ENCODE data around the gene AHI1. TPM values are rescaled to one million over a fixed set of nuclear protein-coding genes. Genes with fewer than 3 reads are reported as not detected.

Gene AHI1
- polyA plus RNA-seq, 1 donor (not counting 4 experiments of a cell fraction or from before 2014, with no cell fraction given): 7.0 TPM

DNA sequence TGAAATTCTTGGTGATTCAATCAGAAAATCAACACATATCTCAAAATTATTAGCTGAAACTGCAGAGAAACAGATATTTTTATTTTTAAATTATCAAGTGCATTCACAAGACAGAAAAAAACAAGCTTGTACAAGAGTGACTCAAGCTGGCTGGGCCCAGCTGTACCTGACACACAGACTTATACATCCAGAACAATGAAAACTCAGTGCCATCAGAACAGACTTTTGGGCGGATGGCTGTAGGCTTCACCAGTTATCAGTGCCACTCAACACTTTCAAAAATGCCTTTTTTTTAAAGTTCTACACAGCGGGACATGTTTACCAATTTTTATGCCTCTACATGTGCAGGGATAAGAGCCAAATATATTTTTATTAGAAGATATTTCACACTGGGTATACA is 213.6 kb downstream of the AHI1 start:
- Histone ChIP-seq H3K4me2 (ENCODE audit: control insufficient read depth, extremely low read depth, insufficient read depth, low read depth, low read length) (no peak overlapping the region), H4K20me1 (ENCODE audit: control insufficient read depth, extremely low read depth, insufficient read depth, low read length) (no peaks in the 10 kb centered on the region), H3K79me2 (ENCODE audit: control insufficient read depth, insufficient read depth, low read length) (no peaks in the 10 kb centered on the region), H3K27me3 (ENCODE audit: control insufficient read depth, extremely low read depth, insufficient read depth, low read length) (no peaks in the 10 kb centered on the region), H3K9ac (ENCODE audit: control insufficient read depth, extremely low read depth, insufficient read depth, low read length) (no peak overlapping the region), H3K36me3 (ENCODE audit: control insufficient read depth in 2 of 2, extremely low read depth in 1 of 2, insufficient read depth in 2 of 2, low read length in 2 of 2) (no peaks in the 10 kb centered on the region), H2AFZ (ENCODE audit: control insufficient read depth, low read length) (no peak overlapping the region), H3K4me1 (ENCODE audit: control insufficient read depth, extremely low read depth, insufficient read depth, low read length) (no peaks in the 10 kb centered on the region), H3K9me3 (ENCODE audit: control insufficient read depth, low read depth, low read length) (no peaks in the 10 kb centered on the region), H3K4me3 (ENCODE audit: control insufficient read depth in 2 of 3, extremely low read depth in 1 of 3, insufficient read depth in 2 of 3, low read depth in 1 of 3, low read length in 3 of 3) (no peak overlapping the region), H3K9me1 (ENCODE audit: control insufficient read depth, extremely low read depth, insufficient read depth, low read length) (no peaks in the 10 kb centered on the region), H3K27ac (ENCODE audit: control insufficient read depth, insufficient read depth, low read length) (no peak overlapping the region)
- no peak for DNase-seq (ENCODE audit: low read depth, low spot score)
- no peak for FAIRE-seq
- no peak for TF ChIP-seq EZH2 (IDR thresholded peaks at IDR 0.05; ENCODE audit: low read length)
- TF ChIP-seq, protein P1, sequence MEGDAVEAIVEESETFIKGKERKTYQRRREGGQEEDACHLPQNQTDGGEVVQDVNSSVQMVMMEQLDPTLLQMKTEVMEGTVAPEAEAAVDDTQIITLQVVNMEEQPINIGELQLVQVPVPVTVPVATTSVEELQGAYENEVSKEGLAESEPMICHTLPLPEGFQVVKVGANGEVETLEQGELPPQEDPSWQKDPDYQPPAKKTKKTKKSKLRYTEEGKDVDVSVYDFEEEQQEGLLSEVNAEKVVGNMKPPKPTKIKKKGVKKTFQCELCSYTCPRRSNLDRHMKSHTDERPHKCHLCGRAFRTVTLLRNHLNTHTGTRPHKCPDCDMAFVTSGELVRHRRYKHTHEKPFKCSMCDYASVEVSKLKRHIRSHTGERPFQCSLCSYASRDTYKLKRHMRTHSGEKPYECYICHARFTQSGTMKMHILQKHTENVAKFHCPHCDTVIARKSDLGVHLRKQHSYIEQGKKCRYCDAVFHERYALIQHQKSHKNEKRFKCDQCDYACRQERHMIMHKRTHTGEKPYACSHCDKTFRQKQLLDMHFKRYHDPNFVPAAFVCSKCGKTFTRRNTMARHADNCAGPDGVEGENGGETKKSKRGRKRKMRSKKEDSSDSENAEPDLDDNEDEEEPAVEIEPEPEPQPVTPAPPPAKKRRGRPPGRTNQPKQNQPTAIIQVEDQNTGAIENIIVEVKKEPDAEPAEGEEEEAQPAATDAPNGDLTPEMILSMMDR (optimal IDR thresholded peaks at IDR 0.05 in 1 of 3, IDR thresholded peaks at IDR 0.05 in 1 of 3, conservative IDR thresholded peaks at IDR 0.05 in 1 of 3; ENCODE audit: extremely low read depth in 1 of 3, insufficient read depth in 2 of 3, low read length in 3 of 3): no peak
- dilution Hi-C loops (cut with MboI; ENCODE audit: extremely low pct_ligation_motif_present, low sequenced_read_pairs): no loop called here

DNA sequence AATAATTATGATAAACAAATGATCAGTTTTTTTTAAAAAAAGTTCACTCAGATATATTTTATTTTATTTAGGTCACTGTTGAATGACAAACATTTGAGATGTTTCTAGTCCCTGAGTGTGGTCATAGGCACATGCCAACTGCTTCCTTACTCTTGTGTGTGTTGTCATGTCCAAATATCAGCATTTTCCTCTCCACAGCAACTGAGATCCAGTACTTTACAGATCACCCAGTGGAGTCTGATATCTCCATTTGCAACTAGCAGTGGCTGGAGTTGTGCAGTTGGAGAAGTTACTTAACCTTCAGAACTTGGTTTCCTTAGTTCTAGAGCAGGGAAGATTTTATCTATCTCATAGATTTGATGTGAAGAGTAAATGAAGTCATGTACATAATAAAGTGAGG is 215.1 kb downstream of the AHI1 start:
- TF ChIP-seq, protein P1 (optimal IDR thresholded peaks at IDR 0.05 in 1 of 3, IDR thresholded peaks at IDR 0.05 in 1 of 3, conservative IDR thresholded peaks at IDR 0.05 in 1 of 3; ENCODE audit: extremely low read depth in 1 of 3, insufficient read depth in 2 of 3, low read length in 3 of 3): no peak
- H2AFZ ChIP-seq (ENCODE audit: control insufficient read depth, low read length): no peak overlapping the region
- no peaks in the 10 kb centered on the region for H3K36me3 ChIP-seq (ENCODE audit: control insufficient read depth in 2 of 2, extremely low read depth in 1 of 2, insufficient read depth in 2 of 2, low read length in 2 of 2)
- dilution Hi-C loops (cut with MboI; ENCODE audit: extremely low pct_ligation_motif_present, low sequenced_read_pairs): no loop called here
- no peaks in the 10 kb centered on the region for H3K9me3 ChIP-seq (ENCODE audit: control insufficient read depth, low read depth, low read length)
- H3K79me2 ChIP-seq (ENCODE audit: control insufficient read depth, insufficient read depth, low read length): no peaks in the 10 kb centered on the region
- H3K9ac ChIP-seq (ENCODE audit: control insufficient read depth, extremely low read depth, insufficient read depth, low read length): no peak overlapping the region
- no peak overlapping the region for H3K4me2 ChIP-seq (ENCODE audit: control insufficient read depth, extremely low read depth, insufficient read depth, low read depth, low read length)
- no peak overlapping the region for H3K4me3 ChIP-seq (ENCODE audit: control insufficient read depth in 2 of 3, extremely low read depth in 1 of 3, insufficient read depth in 2 of 3, low read depth in 1 of 3, low read length in 3 of 3)
- no peaks in the 10 kb centered on the region for H3K27me3 ChIP-seq (ENCODE audit: control insufficient read depth, extremely low read depth, insufficient read depth, low read length)
- DNase-seq (ENCODE audit: low read depth, low spot score) (no peak), FAIRE-seq (peak; percentile 48)
- H3K27ac ChIP-seq (ENCODE audit: control insufficient read depth, insufficient read depth, low read length): no peak overlapping the region
- no peaks in the 10 kb centered on the region for H3K9me1 ChIP-seq (ENCODE audit: control insufficient read depth, extremely low read depth, insufficient read depth, low read length)
- H3K4me1 ChIP-seq (ENCODE audit: control insufficient read depth, extremely low read depth, insufficient read depth, low read length): no peaks in the 10 kb centered on the region
- no peaks in the 10 kb centered on the region for H4K20me1 ChIP-seq (ENCODE audit: control insufficient read depth, extremely low read depth, insufficient read depth, low read length)

All from keratinocyte (primary cell).